Endodermal cell (in vitro differentiated cells): Measurements from ENCODE around the gene LEMD1. TPM values are rescaled to one million over a fixed set of nuclear protein-coding genes. Genes with fewer than 3 reads are reported as not detected.

Experiments used
- DNase-seq: peaks from one replicate; pipeline ENCODE4 v3.0.0-alpha.2; 2017
- H3K27ac ChIP-seq: 2 replicates; pipeline ENCODE4 v1.5.1; 2013; ENCODE audit warnings: mild to moderate bottlenecking, low read depth, low read length, moderate library complexity
- H3K27me3 ChIP-seq: 2 replicates; pipeline ENCODE4 v1.6.1; 2013; ENCODE audit warnings: mild to moderate bottlenecking, low read length, moderate library complexity; ENCODE audit not compliant: insufficient read depth, control insufficient read depth, poor library complexity, severe bottlenecking
- H3K36me3 ChIP-seq: 2 replicates; pipeline ENCODE4 v1.7.0; 2013; ENCODE audit warnings: mild to moderate bottlenecking, low read length, moderate library complexity; ENCODE audit not compliant: control insufficient read depth, insufficient read depth
- H3K4me1 ChIP-seq: one replicate; pipeline ENCODE4 v1.7.0; 2013; ENCODE audit warnings: low read length; ENCODE audit not compliant: control insufficient read depth, insufficient read depth
- H3K4me3 ChIP-seq: 2 replicates; pipeline ENCODE4 v1.5.1; 2013; ENCODE audit warnings: mild to moderate bottlenecking, low read length, moderate library complexity
- H3K9ac ChIP-seq: 2 replicates; pipeline ENCODE4 v1.6.1; 2013; ENCODE audit warnings: mild to moderate bottlenecking, low read length, moderate library complexity; ENCODE audit not compliant: poor library complexity, severe bottlenecking; ENCODE audit errors: extremely low read depth
- H3K9me3 ChIP-seq: 2 replicates; pipeline ENCODE4 v1.6.1; 2013; ENCODE audit warnings: mild to moderate bottlenecking, low read length, moderate library complexity; ENCODE audit not compliant: control insufficient read depth
- H3K27ac Mint-ChIP-seq: 2 replicates; pipeline ENCODE4 v1.8.0; 2020; ENCODE audit warnings: mixed read lengths
- H3K27me3 Mint-ChIP-seq: 2 replicates; pipeline ENCODE4 v1.8.0; 2021; ENCODE audit warnings: mild to moderate bottlenecking, mixed read lengths; ENCODE audit not compliant: insufficient read depth
- H3K36me3 Mint-ChIP-seq: 2 replicates; pipeline ENCODE4 v1.8.0; 2020; ENCODE audit warnings: low read depth, mixed read lengths
- H3K4me1 Mint-ChIP-seq: 2 replicates; pipeline ENCODE4 v1.8.0; 2020; ENCODE audit warnings: mixed read lengths
- H3K4me3 Mint-ChIP-seq: 2 replicates; pipeline ENCODE4 v1.8.0; 2020; ENCODE audit warnings: mild to moderate bottlenecking, moderate library complexity, mixed read lengths
- H3K9me3 Mint-ChIP-seq: 2 replicates; pipeline ENCODE4 v1.8.0; 2020; ENCODE audit warnings: mild to moderate bottlenecking, mixed read lengths
- WGBS, 2 experiments: methylation state at CpG; one replicate each; pipeline versions ENCODE4 v1.1.5 to v1.1.7; 2013; ENCODE audit warnings: missing lambda C conversion rate in 2 of 2, mixed read lengths in 1 of 2; ENCODE audit not compliant: insufficient coverage in 1 of 2, insufficient read length in 1 of 2; 5-methylcytosine and 5-hydroxymethylcytosine counted together
- total RNA-seq, 2 donors: library from RNA; stranded (reverse); fragmentation: NEBNext Ultra II Directional in 1 of 2; extraction: Animal tissue kit (Norgen Biotek cat#: 25700) in 1 of 2; gene quantifications; 2 replicates in 1 of 2; 3 replicates in 1 of 2; pipeline ENCODE4 v1.2.1, GENCODE V29; 2021
- TF ChIP-seq, protein P1 (sequence below): fragments of 200-600 bp; sonication (generic); conservative IDR thresholded peaks from 2 replicates; pipeline ENCODE4 v1.5.0; 2021; ENCODE audit warnings: antibody characterized with exemption, mild to moderate bottlenecking

LEMD1 gene
- total RNA-seq, 2 donors from 2014 or later, result 13.5 to 16.7 TPM

DNA sequence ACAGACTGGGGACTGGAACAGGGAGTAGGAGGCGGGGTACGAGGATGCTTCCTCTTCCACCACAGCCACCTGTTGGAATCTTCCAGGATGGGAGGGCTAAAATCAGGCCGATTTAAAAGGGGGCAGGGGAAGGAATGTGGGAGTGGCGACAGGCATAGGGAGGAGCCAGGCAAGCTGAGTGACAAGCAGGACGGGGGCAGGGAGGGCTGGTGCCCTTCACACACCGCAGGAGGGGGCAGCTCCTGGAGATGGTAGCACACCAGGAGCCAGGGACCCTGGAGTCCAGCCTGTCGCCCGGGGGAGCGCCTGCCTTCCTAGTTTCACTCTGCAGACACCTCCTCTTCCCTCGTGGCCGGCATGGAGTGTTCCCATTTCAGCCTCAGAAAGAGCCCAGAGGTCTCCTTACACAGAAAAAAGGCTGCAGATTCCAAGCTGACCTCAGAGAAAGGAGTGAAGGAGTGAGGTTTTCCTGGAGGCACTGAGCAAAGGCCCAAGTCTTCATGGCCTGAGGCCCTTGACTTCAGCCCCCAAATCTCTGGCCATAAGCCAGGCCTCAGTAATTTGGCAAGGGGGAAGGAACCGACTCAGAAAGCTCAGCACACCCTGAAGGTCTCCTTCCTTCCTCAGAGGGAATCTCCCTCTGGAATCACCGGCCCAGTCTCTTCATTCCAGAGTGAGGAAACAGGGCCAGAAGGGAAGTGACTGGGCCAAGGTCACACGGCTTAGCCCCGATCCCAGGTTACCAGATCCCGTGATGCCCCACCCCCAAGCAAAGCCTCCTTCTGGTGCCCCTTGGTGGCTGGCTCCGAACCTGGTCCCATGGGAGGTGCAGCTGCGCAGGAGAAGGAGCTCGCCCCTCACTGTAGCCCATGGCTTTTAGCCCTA is 25.8 kb upstream of the LEMD1 start:
- Mint-ChIP-seq H3K27me3 (no peaks in the 10 kb centered on the region), H3K4me3 (peak overlapping the region; percentile 64)
- H3K4me3 ChIP-seq, result peak overlapping the region; percentile 76

DNA sequence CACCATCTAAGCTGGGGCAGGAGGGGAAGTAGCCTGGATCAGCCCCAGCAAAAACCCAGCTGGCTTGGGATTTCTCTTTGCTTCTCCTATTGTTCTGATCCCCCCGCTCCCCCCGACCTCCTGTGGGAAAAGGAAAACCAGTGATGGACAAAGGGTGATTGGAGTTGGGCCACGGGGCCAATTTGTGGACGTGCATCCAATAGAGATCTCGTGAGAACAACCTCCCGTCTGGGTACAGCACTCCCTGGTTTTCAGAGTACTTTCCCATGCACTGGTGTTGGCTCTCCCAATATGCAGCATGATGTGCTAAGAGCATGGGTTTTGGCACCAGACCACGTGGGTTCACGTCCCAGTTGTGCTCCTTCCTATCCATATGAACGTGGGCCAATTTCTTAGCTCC is 25.0 kb upstream of the LEMD1 start:
- H3K27me3 Mint-ChIP-seq, result no peaks in the 10 kb centered on the region
- Histone ChIP-seq H3K4me3 (no peak overlapping the region), H3K9me3 (no peaks in the 10 kb centered on the region), H3K4me1 (peaks cover 63% of the 10 kb centered on the region), H3K27me3 (no peaks in the 10 kb centered on the region), H3K9ac (no peak overlapping the region), H3K36me3 (no peaks in the 10 kb centered on the region), H3K27ac (peak overlapping the region; percentile 55)
- H3K36me3 Mint-ChIP-seq, result peaks cover 6% of the 10 kb centered on the region
- H3K4me1 Mint-ChIP-seq, result peaks cover 88% of the 10 kb centered on the region
- 59 to 68% methylated on average over 8 to 9 of the region's 9 CpGs for WGBS, 2 experiments
- peak; percentile 52 for DNase-seq
- no peaks in the 10 kb centered on the region for H3K9me3 Mint-ChIP-seq
- TF ChIP-seq, protein P1, sequence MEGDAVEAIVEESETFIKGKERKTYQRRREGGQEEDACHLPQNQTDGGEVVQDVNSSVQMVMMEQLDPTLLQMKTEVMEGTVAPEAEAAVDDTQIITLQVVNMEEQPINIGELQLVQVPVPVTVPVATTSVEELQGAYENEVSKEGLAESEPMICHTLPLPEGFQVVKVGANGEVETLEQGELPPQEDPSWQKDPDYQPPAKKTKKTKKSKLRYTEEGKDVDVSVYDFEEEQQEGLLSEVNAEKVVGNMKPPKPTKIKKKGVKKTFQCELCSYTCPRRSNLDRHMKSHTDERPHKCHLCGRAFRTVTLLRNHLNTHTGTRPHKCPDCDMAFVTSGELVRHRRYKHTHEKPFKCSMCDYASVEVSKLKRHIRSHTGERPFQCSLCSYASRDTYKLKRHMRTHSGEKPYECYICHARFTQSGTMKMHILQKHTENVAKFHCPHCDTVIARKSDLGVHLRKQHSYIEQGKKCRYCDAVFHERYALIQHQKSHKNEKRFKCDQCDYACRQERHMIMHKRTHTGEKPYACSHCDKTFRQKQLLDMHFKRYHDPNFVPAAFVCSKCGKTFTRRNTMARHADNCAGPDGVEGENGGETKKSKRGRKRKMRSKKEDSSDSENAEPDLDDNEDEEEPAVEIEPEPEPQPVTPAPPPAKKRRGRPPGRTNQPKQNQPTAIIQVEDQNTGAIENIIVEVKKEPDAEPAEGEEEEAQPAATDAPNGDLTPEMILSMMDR, result no peak
- peak overlapping the region; percentile 91 for H3K27ac Mint-ChIP-seq
- peak overlapping the region; percentile 64 for H3K4me3 Mint-ChIP-seq

More for the DNA sequence above, 25.8 kb upstream of the LEMD1 start:
- TF ChIP-seq, protein P1, result no peak
- H3K9me3 Mint-ChIP-seq, result no peaks in the 10 kb centered on the region
- DNase-seq, result peak; percentile 89
- H3K9me3 ChIP-seq, result no peaks in the 10 kb centered on the region
- H3K27me3 ChIP-seq, result no peaks in the 10 kb centered on the region
- H3K27ac Mint-ChIP-seq, result peak overlapping the region; percentile 91
- peaks cover 60% of the 10 kb centered on the region for H3K4me1 ChIP-seq
- 47 to 55% methylated on average over 12 to 19 of the region's 19 CpGs for WGBS, 2 experiments
- H3K4me1 Mint-ChIP-seq, result peaks cover 83% of the 10 kb centered on the region
- no peak overlapping the region for H3K9ac ChIP-seq
- peaks cover 6% of the 10 kb centered on the region for H3K36me3 Mint-ChIP-seq
- no peaks in the 10 kb centered on the region for H3K36me3 ChIP-seq
- H3K27ac ChIP-seq, result peak overlapping the region; percentile 8

DNA sequence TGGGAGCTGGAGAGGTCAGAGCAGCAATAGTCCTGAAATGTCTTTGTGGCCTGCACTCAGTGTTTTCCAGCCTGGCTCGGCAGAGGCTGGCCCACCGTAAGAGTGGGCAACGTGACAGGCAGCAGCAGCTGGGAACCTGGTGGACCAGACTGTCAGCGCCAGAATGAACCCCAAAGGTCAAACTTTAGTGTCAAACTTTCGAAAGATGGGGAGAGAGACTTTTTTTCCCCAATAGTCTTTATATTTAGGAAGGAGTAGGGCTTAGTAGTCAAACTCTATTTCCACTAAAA is 23.7 kb upstream of the LEMD1 start:
- Histone ChIP-seq H3K4me3 (peak overlapping the region; percentile 67), H3K27ac (peak overlapping the region; percentile 78), H3K36me3 (no peaks in the 10 kb centered on the region), H3K9ac (no peak overlapping the region), H3K9me3 (no peaks in the 10 kb centered on the region), H3K27me3 (no peaks in the 10 kb centered on the region), H3K4me1 (peaks cover 64% of the 10 kb centered on the region)
- H3K4me1 Mint-ChIP-seq, result peaks cover 89% of the 10 kb centered on the region
- TF ChIP-seq, protein P1, result no peak
- H3K4me3 Mint-ChIP-seq, result peak overlapping the region; percentile 49
- no peak for DNase-seq
- no peaks in the 10 kb centered on the region for H3K9me3 Mint-ChIP-seq
- WGBS, 2 experiments, result 79 to 82% methylated on average over 4 to 5 of the region's 5 CpGs
- peaks cover 6% of the 10 kb centered on the region for H3K36me3 Mint-ChIP-seq
- H3K27ac Mint-ChIP-seq, result peak overlapping the region; percentile 79
- H3K27me3 Mint-ChIP-seq, result no peaks in the 10 kb centered on the region
